WTC11 (cell line): ENCODE measurements around the gene FBXO41. TPM values are rescaled to one million over a fixed set of nuclear protein-coding genes. Genes with fewer than 3 reads are reported as not detected.

Experiments used
- ATAC-seq: fragments of 200-7000 bp; cut with Tn5 transposase; 2 replicates; pipeline ENCODE4 v1.10.0; 2021; ENCODE audit warnings: mild to moderate bottlenecking, moderate library complexity
- CTCF ChIA-PET: fragments of 300-600 bp; sonication (Branson Sonifier 250); formaldehyde crosslinking; loops from one replicate; lab custom pipeline; 2021; ENCODE audit warnings: antibody characterized with exemption; lab: Charles Lee
- POLR2A ChIA-PET: fragments of 350-600 bp; sonication (Branson Sonifier 250); formaldehyde crosslinking; loops from one replicate; lab custom pipeline; 2021; ENCODE audit warnings: antibody characterized with exemption; lab: Charles Lee
- DNase-seq: peaks from one replicate; pipeline ENCODE4 v3.0.0; 2021; ENCODE audit warnings: low spot score
- H3K27ac Mint-ChIP-seq: 2 replicates; pipeline ENCODE4 v1.8.0; 2021; ENCODE audit warnings: mixed read lengths
- H3K27me3 Mint-ChIP-seq: 2 replicates; pipeline ENCODE4 v1.8.0; 2021; ENCODE audit warnings: low read depth, mild to moderate bottlenecking, moderate library complexity, mixed read lengths
- H3K36me3 Mint-ChIP-seq: 2 replicates; pipeline ENCODE4 v1.8.0; 2021; ENCODE audit warnings: mixed read lengths
- H3K4me1 Mint-ChIP-seq: 2 replicates; pipeline ENCODE4 v1.8.0; 2022; ENCODE audit warnings: mixed read lengths
- H3K4me3 Mint-ChIP-seq: 2 replicates; pipeline ENCODE4 v1.8.0; 2021; ENCODE audit warnings: mild to moderate bottlenecking, moderate library complexity, mixed read lengths
- H3K9me3 Mint-ChIP-seq: 2 replicates; pipeline ENCODE4 v1.8.0; 2021; ENCODE audit warnings: mixed read lengths
- CBFB ChIP-seq: sonication (generic); formaldehyde crosslinking; IDR thresholded peaks from 2 replicates; pipeline ENCODE4 v1.8.1; 2022; ENCODE audit warnings: mild to moderate bottlenecking, low read depth, missing genetic modification reagents
- FOXP1 ChIP-seq: sonication (generic); formaldehyde crosslinking; IDR thresholded peaks from 2 replicates; pipeline ENCODE4 v1.8.0; 2022; ENCODE audit warnings: missing genetic modification reagents, mild to moderate bottlenecking, moderate library complexity, borderline replicate concordance
- GTF2I ChIP-seq: fragments of 250-450 bp; sonication (Bioruptor Pico); conservative IDR thresholded peaks from 2 replicates; pipeline ENCODE4 v1.4.0; 2021; ENCODE audit warnings: mild to moderate bottlenecking
- IRF2 ChIP-seq: sonication (generic); formaldehyde crosslinking; IDR thresholded peaks from 2 replicates; pipeline ENCODE4 v1.8.0; 2022; ENCODE audit warnings: low read depth, missing genetic modification reagents, borderline replicate concordance
- NFATC4 ChIP-seq: fragments of 250-450 bp; sonication (Bioruptor Pico); IDR thresholded peaks from 2 replicates; pipeline ENCODE4 v1.9.0; 2021; ENCODE audit warnings: mild to moderate bottlenecking
- RELA ChIP-seq: sonication (generic); formaldehyde crosslinking; IDR thresholded peaks from 2 replicates; pipeline ENCODE4 v1.8.1; 2022; ENCODE audit warnings: missing genetic modification reagents, mild to moderate bottlenecking, borderline replicate concordance
- SP1 ChIP-seq: sonication (generic); formaldehyde crosslinking; conservative IDR thresholded peaks from 2 replicates; pipeline ENCODE4 v1.8.1; 2022; ENCODE audit warnings: missing genetic modification reagents
- TEAD1 ChIP-seq: sonication (generic); formaldehyde crosslinking; IDR thresholded peaks from 2 replicates; pipeline ENCODE4 v1.8.0; 2022; ENCODE audit warnings: mild to moderate bottlenecking, missing genetic modification reagents
- TEAD4 ChIP-seq: sonication (generic); formaldehyde crosslinking; IDR thresholded peaks from 2 replicates; pipeline ENCODE4 v1.8.0; 2022; ENCODE audit warnings: mild to moderate bottlenecking, missing genetic modification reagents
- TP53 ChIP-seq: sonication (generic); formaldehyde crosslinking; IDR thresholded peaks from 2 replicates; pipeline ENCODE4 v1.8.1; 2023; ENCODE audit warnings: mild to moderate bottlenecking, missing genetic modification reagents
- USF2 ChIP-seq: sonication (generic); formaldehyde crosslinking; IDR thresholded peaks from 2 replicates; pipeline ENCODE4 v1.8.1; 2023; ENCODE audit warnings: mild to moderate bottlenecking, missing genetic modification reagents, moderate library complexity
- ZNF425 ChIP-seq: fragments of 250-450 bp; sonication (Bioruptor Pico); conservative IDR thresholded peaks from 2 replicates; pipeline ENCODE4 v1.9.0; 2021; ENCODE audit warnings: mild to moderate bottlenecking
- ZNF671 ChIP-seq: fragments of 250-450 bp; sonication (Bioruptor Pico); IDR thresholded peaks from 2 replicates; pipeline ENCODE4 v1.8.0; 2021; ENCODE audit warnings: mild to moderate bottlenecking
- total RNA-seq: library from RNA; stranded (reverse); gene quantifications from 3 replicates; pipeline ENCODE4 v1.2.3, GENCODE V29; 2021
- TF ChIP-seq, protein P1 (sequence below): sonication (generic); formaldehyde crosslinking; IDR thresholded peaks from 2 replicates; pipeline ENCODE4 v1.8.1; 2023; ENCODE audit warnings: mild to moderate bottlenecking, missing genetic modification reagents
- TF ChIP-seq, protein P2 (sequence below): sonication (generic); formaldehyde crosslinking; conservative IDR thresholded peaks from 2 replicates; pipeline ENCODE4 v1.8.1; 2022; ENCODE audit warnings: mild to moderate bottlenecking, missing genetic modification reagents
- TF ChIP-seq, protein P3 (sequence below): sonication (generic); formaldehyde crosslinking; IDR thresholded peaks from 2 replicates; pipeline ENCODE4 v1.8.1; 2022; ENCODE audit warnings: low read depth, mild to moderate bottlenecking, moderate library complexity, missing genetic modification reagents, borderline replicate concordance

The FBXO41 gene
- total RNA-seq, 1 experiment from 2014 or later: 19.2 TPM

DNA sequence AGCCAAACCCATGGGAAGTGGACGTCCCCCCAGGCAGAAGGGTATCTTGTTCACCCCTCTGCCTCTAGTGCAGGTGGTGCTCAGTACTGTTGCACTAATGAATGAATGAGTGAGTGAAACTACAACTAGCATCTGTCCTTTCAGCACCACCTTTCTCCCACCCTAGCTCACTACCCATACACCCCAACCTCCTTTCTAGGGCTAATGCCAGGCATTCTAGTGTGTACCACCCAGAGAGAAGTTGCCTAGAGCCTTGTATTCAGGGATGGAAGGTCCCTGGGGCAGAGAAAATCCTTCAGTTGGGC lies 27.7 kb downstream of the FBXO41 start:
- TF ChIP-seq USF2 (CRISPR knock-in tag) (no peak), GTF2I (CRISPR knock-in tag) (no peak), RELA (CRISPR knock-in tag) (no peak), SP1 (CRISPR knock-in tag) (no peak), ZNF671 (no peak)
- TF ChIP-seq, protein P1, sequence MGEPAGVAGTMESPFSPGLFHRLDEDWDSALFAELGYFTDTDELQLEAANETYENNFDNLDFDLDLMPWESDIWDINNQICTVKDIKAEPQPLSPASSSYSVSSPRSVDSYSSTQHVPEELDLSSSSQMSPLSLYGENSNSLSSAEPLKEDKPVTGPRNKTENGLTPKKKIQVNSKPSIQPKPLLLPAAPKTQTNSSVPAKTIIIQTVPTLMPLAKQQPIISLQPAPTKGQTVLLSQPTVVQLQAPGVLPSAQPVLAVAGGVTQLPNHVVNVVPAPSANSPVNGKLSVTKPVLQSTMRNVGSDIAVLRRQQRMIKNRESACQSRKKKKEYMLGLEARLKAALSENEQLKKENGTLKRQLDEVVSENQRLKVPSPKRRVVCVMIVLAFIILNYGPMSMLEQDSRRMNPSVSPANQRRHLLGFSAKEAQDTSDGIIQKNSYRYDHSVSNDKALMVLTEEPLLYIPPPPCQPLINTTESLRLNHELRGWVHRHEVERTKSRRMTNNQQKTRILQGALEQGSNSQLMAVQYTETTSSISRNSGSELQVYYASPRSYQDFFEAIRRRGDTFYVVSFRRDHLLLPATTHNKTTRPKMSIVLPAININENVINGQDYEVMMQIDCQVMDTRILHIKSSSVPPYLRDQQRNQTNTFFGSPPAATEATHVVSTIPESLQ (CRISPR knock-in tag): no peak
- TF ChIP-seq, protein P2, sequence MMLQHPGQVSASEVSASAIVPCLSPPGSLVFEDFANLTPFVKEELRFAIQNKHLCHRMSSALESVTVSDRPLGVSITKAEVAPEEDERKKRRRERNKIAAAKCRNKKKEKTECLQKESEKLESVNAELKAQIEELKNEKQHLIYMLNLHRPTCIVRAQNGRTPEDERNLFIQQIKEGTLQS (CRISPR knock-in tag): no peak
- TF ChIP-seq, protein P3, sequence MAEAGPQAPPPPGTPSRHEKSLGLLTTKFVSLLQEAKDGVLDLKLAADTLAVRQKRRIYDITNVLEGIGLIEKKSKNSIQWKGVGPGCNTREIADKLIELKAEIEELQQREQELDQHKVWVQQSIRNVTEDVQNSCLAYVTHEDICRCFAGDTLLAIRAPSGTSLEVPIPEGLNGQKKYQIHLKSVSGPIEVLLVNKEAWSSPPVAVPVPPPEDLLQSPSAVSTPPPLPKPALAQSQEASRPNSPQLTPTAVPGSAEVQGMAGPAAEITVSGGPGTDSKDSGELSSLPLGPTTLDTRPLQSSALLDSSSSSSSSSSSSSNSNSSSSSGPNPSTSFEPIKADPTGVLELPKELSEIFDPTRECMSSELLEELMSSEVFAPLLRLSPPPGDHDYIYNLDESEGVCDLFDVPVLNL (CRISPR knock-in tag): no peak
- TF ChIP-seq, all 79 proteins: peak for 0
- H3K4me3 Mint-ChIP-seq: no peak overlapping the region
- no peaks in the 10 kb centered on the region for H3K9me3 Mint-ChIP-seq
- no peak for DNase-seq
- CTCF ChIA-PET: interaction anchor here (0.9 to 2.2 kb wide), 8 partner anchors 12 to 171 kb away, joined by 3 to 5 read pairs (median 4); partner anchors contain the start of genes EGR4 and PRADC1
- peaks cover 11% of the 10 kb centered on the region for H3K4me1 Mint-ChIP-seq
- peaks cover 26% of the 10 kb centered on the region for H3K36me3 Mint-ChIP-seq
- H3K27me3 Mint-ChIP-seq: no peaks in the 10 kb centered on the region; the same call in 1 of the 2 replicates
- POLR2A ChIA-PET: interaction anchor here (1.8 kb wide), 1 partner anchor 12 kb away, joined by 9 read pairs; no protein-coding TSS in a partner anchor
- ATAC-seq: no peak; the same call in 1 of the 2 replicates
- no peak overlapping the region for H3K27ac Mint-ChIP-seq

GRCh38 chr2:73255907-73256617 lies 28.2 kb downstream of the FBXO41 start:
- ATAC-seq: no peak; the same call in 1 of the 2 replicates
- Mint-ChIP-seq H3K4me1 (peaks cover 11% of the 10 kb centered on the region), H3K27ac (no peak overlapping the region), H3K36me3 (peaks cover 30% of the 10 kb centered on the region), H3K4me3 (no peak overlapping the region), H3K27me3 (no peaks in the 10 kb centered on the region; the same call in 1 of the 2 replicates), H3K9me3 (no peaks in the 10 kb centered on the region)
- POLR2A ChIA-PET: interaction anchor here (1.8 kb wide), 1 partner anchor 12 kb away, joined by 9 read pairs; no protein-coding TSS in a partner anchor
- CTCF ChIA-PET: interaction anchor here (0.9 to 2.2 kb wide), 7 partner anchors 17 to 283 kb away, joined by 3 to 5 read pairs (median 4); partner anchors contain the start of gene PRADC1
- TF ChIP-seq TEAD4 (CRISPR knock-in tag): no peak
- no peak for TF ChIP-seq IRF2 (CRISPR knock-in tag)
- TF ChIP-seq CBFB: no peak
- no peak for TF ChIP-seq ZNF425 (CRISPR knock-in tag)
- no peak for TF ChIP-seq NFATC4 (CRISPR knock-in tag)
- TF ChIP-seq TP53 (CRISPR knock-in tag): no peak
- no peak for TF ChIP-seq TEAD1
- no peak for TF ChIP-seq FOXP1 (CRISPR knock-in tag)
- no peak for DNase-seq
